GM23338 (cell line): ENCODE data around the gene NR3C1. TPM values are rescaled to one million over a fixed set of nuclear protein-coding genes. Genes with fewer than 3 reads are reported as not detected.

Experiments used
- JUNB ChIP-seq: IDR thresholded peaks from one replicate; pipeline ENCODE4 v1.6.1; 2016; ENCODE audit warnings: antibody characterized with exemption; ENCODE audit not compliant: unreplicated experiment
- polyA plus RNA-seq: library from polyadenylated mRNA; unstranded; fragments of >200 nt; fragmentation: Nextera tagmentation; extraction: Ambion mirVana; gene quantifications from 2 replicates; pipeline ENCODE4 v1.2.1, GENCODE V29; 2016
- total RNA-seq: library from RNA; depleted of rRNA; stranded (reverse); fragments of >200 nt; shearing (Covaris generic); gene quantifications from 2 replicates; pipeline ENCODE4 v1.2.3, GENCODE V29; 2014
- TF ChIP-seq, protein P1 (sequence below): fragments of 250-450 bp; sonication (Bioruptor Pico); IDR thresholded peaks from 2 replicates; pipeline ENCODE4 v1.5.0; 2020; ENCODE audit warnings: mild to moderate bottlenecking, moderate library complexity
- TF ChIP-seq, protein P2 (sequence below): IDR thresholded peaks from one replicate; pipeline ENCODE4 v1.6.1; 2018; ENCODE audit warnings: antibody characterized with exemption; ENCODE audit not compliant: unreplicated experiment
- TF ChIP-seq, protein P3 (sequence below), 2 experiments: fragments of 200-600 bp in 1 of 2; sonication (generic) in 1 of 2; conservative IDR thresholded peaks; 2 replicates each; pipeline versions ENCODE4 v1.5.1 to v1.6.1; 2016 to 2017; ENCODE audit warnings: antibody characterized with exemption in 2 of 2, low read depth in 2 of 2, mild to moderate bottlenecking in 2 of 2, moderate library complexity in 1 of 2

Gene NR3C1
- total and polyA plus RNA-seq, 2 experiments from 2014 or later, result 1.2 to 4.6 TPM

DNA sequence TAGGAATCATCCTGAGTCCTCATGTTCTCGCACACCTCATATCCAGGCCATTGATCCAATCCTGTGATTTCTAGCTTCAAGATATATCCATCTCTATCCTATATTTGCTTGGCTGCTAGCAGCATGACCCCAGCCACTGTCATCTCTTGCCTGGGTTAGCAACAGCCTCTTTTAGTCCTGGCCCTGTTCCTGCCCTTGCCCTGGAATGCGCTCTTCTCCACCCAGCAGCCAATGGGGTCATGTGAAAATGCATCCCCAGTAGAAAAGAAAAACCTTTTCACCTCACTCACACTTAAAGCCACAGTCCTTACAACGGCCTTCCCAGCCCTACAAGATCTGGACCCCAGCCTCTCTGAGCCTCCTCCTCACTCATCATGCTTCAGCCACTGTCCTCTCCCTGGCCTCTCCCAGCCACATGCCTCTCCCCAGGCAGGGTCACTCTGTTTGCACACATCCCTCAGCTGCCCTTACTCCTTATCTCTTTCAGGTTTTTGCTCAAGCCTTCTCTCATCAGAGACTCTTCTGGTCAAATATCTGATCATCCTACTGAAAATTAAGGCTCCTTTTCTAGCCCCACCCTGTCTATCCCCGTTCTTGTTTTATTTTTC lies 34.3 kb upstream of the NR3C1 start (continued):
- TF ChIP-seq, protein P1, sequence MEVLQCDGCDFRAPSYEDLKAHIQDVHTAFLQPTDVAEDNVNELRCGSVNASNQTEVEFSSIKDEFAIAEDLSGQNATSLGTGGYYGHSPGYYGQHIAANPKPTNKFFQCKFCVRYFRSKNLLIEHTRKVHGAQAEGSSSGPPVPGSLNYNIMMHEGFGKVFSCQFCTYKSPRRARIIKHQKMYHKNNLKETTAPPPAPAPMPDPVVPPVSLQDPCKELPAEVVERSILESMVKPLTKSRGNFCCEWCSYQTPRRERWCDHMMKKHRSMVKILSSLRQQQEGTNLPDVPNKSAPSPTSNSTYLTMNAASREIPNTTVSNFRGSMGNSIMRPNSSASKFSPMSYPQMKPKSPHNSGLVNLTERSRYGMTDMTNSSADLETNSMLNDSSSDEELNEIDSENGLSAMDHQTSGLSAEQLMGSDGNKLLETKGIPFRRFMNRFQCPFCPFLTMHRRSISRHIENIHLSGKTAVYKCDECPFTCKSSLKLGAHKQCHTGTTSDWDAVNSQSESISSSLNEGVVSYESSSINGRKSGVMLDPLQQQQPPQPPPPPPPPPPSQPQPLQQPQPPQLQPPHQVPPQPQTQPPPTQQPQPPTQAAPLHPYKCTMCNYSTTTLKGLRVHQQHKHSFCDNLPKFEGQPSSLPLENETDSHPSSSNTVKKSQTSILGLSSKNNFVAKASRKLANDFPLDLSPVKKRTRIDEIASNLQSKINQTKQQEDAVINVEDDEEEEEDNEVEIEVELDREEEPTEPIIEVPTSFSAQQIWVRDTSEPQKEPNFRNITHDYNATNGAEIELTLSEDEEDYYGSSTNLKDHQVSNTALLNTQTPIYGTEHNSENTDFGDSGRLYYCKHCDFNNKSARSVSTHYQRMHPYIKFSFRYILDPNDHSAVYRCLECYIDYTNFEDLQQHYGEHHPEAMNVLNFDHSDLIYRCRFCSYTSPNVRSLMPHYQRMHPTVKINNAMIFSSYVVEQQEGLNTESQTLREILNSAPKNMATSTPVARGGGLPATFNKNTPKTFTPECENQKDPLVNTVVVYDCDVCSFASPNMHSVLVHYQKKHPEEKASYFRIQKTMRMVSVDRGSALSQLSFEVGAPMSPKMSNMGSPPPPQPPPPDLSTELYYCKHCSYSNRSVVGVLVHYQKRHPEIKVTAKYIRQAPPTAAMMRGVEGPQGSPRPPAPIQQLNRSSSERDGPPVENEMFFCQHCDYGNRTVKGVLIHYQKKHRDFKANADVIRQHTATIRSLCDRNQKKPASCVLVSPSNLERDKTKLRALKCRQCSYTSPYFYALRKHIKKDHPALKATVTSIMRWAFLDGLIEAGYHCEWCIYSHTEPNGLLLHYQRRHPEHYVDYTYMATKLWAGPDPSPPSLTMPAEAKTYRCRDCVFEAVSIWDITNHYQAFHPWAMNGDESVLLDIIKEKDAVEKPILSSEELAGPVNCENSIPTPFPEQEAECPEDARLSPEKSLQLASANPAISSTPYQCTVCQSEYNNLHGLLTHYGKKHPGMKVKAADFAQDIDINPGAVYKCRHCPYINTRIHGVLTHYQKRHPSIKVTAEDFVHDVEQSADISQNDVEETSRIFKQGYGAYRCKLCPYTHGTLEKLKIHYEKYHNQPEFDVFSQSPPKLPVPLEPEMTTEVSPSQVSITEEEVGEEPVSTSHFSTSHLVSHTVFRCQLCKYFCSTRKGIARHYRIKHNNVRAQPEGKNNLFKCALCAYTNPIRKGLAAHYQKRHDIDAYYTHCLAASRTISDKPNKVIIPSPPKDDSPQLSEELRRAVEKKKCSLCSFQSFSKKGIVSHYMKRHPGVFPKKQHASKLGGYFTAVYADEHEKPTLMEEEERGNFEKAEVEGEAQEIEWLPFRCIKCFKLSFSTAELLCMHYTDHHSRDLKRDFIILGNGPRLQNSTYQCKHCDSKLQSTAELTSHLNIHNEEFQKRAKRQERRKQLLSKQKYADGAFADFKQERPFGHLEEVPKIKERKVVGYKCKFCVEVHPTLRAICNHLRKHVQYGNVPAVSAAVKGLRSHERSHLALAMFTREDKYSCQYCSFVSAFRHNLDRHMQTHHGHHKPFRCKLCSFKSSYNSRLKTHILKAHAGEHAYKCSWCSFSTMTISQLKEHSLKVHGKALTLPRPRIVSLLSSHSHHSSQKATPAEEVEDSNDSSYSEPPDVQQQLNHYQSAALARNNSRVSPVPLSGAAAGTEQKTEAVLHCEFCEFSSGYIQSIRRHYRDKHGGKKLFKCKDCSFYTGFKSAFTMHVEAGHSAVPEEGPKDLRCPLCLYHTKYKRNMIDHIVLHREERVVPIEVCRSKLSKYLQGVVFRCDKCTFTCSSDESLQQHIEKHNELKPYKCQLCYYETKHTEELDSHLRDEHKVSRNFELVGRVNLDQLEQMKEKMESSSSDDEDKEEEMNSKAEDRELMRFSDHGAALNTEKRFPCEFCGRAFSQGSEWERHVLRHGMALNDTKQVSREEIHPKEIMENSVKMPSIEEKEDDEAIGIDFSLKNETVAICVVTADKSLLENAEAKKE (CRISPR knock-in tag), result no peak
- TF ChIP-seq, protein P2, sequence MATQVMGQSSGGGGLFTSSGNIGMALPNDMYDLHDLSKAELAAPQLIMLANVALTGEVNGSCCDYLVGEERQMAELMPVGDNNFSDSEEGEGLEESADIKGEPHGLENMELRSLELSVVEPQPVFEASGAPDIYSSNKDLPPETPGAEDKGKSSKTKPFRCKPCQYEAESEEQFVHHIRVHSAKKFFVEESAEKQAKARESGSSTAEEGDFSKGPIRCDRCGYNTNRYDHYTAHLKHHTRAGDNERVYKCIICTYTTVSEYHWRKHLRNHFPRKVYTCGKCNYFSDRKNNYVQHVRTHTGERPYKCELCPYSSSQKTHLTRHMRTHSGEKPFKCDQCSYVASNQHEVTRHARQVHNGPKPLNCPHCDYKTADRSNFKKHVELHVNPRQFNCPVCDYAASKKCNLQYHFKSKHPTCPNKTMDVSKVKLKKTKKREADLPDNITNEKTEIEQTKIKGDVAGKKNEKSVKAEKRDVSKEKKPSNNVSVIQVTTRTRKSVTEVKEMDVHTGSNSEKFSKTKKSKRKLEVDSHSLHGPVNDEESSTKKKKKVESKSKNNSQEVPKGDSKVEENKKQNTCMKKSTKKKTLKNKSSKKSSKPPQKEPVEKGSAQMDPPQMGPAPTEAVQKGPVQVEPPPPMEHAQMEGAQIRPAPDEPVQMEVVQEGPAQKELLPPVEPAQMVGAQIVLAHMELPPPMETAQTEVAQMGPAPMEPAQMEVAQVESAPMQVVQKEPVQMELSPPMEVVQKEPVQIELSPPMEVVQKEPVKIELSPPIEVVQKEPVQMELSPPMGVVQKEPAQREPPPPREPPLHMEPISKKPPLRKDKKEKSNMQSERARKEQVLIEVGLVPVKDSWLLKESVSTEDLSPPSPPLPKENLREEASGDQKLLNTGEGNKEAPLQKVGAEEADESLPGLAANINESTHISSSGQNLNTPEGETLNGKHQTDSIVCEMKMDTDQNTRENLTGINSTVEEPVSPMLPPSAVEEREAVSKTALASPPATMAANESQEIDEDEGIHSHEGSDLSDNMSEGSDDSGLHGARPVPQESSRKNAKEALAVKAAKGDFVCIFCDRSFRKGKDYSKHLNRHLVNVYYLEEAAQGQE, result no peak
- TF ChIP-seq JUNB, result no peak
- TF ChIP-seq, protein P3, sequence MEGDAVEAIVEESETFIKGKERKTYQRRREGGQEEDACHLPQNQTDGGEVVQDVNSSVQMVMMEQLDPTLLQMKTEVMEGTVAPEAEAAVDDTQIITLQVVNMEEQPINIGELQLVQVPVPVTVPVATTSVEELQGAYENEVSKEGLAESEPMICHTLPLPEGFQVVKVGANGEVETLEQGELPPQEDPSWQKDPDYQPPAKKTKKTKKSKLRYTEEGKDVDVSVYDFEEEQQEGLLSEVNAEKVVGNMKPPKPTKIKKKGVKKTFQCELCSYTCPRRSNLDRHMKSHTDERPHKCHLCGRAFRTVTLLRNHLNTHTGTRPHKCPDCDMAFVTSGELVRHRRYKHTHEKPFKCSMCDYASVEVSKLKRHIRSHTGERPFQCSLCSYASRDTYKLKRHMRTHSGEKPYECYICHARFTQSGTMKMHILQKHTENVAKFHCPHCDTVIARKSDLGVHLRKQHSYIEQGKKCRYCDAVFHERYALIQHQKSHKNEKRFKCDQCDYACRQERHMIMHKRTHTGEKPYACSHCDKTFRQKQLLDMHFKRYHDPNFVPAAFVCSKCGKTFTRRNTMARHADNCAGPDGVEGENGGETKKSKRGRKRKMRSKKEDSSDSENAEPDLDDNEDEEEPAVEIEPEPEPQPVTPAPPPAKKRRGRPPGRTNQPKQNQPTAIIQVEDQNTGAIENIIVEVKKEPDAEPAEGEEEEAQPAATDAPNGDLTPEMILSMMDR (conservative IDR thresholded peaks at IDR 0.05; ENCODE audit: low read depth in 2 of 2), result no peak
